HepG2 (cell line): ENCODE results near the gene CDK9. TPM values are rescaled to one million over a fixed set of nuclear protein-coding genes. Genes with fewer than 3 reads are reported as not detected.

Experiments
- CREB1 ChIP-seq, 2 experiments: fragments of 450-650 bp in 1 of 2; IDR thresholded peaks; 2 replicates each; pipeline ENCODE4 v1.6.1; 2016 to 2017; ENCODE audit warnings: control low read depth in 1 of 2, mild to moderate bottlenecking in 1 of 2, missing compliant biosample characterization in 1 of 2, missing genetic modification characterization in 1 of 2
- CREM ChIP-seq, 2 experiments: sonication (generic) in 1 of 2; formaldehyde crosslinking in 1 of 2; IDR thresholded peaks; 2 replicates each; pipeline versions ENCODE4 v1.4.0 to v1.6.1; 2016 to 2020; ENCODE audit warnings: antibody characterized with exemption in 1 of 2, mild to moderate bottlenecking in 1 of 2, missing genetic modification reagents in 1 of 2
- FOXP1 ChIP-seq, 2 experiments: fragments of 450-650 bp in 1 of 2; IDR thresholded peaks; 2 replicates each; pipeline ENCODE4 v1.6.1; 2017 to 2018; ENCODE audit warnings: antibody characterized with exemption in 1 of 2
- GFI1 ChIP-seq: sonication (generic); formaldehyde crosslinking; IDR thresholded peaks from 2 replicates; pipeline ENCODE4 v1.5.0; 2020; ENCODE audit warnings: missing genetic modification reagents, mild to moderate bottlenecking, borderline replicate concordance
- NCOA2 ChIP-seq: sonication (generic); formaldehyde crosslinking; IDR thresholded peaks from 2 replicates; pipeline ENCODE4 v1.8.0; 2022; ENCODE audit warnings: inconsistent platforms
- NR3C1 ChIP-seq: sonication (generic); formaldehyde crosslinking; IDR thresholded peaks from 2 replicates; pipeline ENCODE4 v1.4.0; 2020; ENCODE audit warnings: missing genetic modification reagents
- RCOR2 ChIP-seq: IDR thresholded peaks from 2 replicates; pipeline ENCODE4 v1.6.1; 2016; ENCODE audit warnings: missing biosample characterization, missing genetic modification reagents
- SMAD9 ChIP-seq: sonication (generic); formaldehyde crosslinking; IDR thresholded peaks from 2 replicates; pipeline ENCODE4 v1.5.1; 2020; ENCODE audit warnings: mild to moderate bottlenecking, missing genetic modification reagents
- SOX6 ChIP-seq, 2 experiments: fragments of 450-650 bp in 1 of 2; sonication (generic) in 1 of 2; formaldehyde crosslinking in 1 of 2; IDR thresholded peaks; 2 replicates each; pipeline versions ENCODE4 v1.4.0 to v1.6.1; 2017 to 2020; ENCODE audit warnings: antibody characterized with exemption in 1 of 2, mild to moderate bottlenecking in 1 of 2, missing genetic modification reagents in 1 of 2
- TMF1 ChIP-seq: sonication (generic); formaldehyde crosslinking; IDR thresholded peaks from 2 replicates; pipeline ENCODE4 v1.8.1; 2022; ENCODE audit warnings: low read depth, missing genetic modification reagents
- XRCC5 ChIP-seq: fragments of 200-400 bp; formaldehyde crosslinking; optimal IDR thresholded peaks from 2 replicates; pipeline ENCODE3; 2017; ENCODE audit warnings: mild to moderate bottlenecking, low read length
- ZBTB8A ChIP-seq: sonication (generic); formaldehyde crosslinking; IDR thresholded peaks from 2 replicates; pipeline ENCODE4 v1.4.0; 2020; ENCODE audit warnings: mild to moderate bottlenecking, low read depth, missing genetic modification reagents, borderline replicate concordance
- ZKSCAN5 ChIP-seq: sonication (generic); formaldehyde crosslinking; IDR thresholded peaks from 2 replicates; pipeline ENCODE4 v1.5.1; 2020; ENCODE audit warnings: mild to moderate bottlenecking, missing genetic modification reagents
- polyA plus RNA-seq, 8 experiments: library from polyadenylated mRNA; depleted of rRNA in 3 of 8; stranded (reverse) in 7 of 8; unstranded in 1 of 8; fragments of >200 nt; fragmentation: Illumina TruSeq in 4 of 8; extraction: Trizol in 4 of 8; gene quantifications; 2 replicates each; pipeline versions ENCODE4 v1.2.1 to v1.2.3, GENCODE V29; 2011 to 2016; ENCODE audit warnings: low read depth in 4 of 8, missing spikeins in 1 of 8, mixed read lengths in 1 of 8; ENCODE audit not compliant: insufficient read depth in 1 of 8
- total RNA-seq, 5 experiments: library from RNA; depleted of rRNA; stranded (reverse); fragments of >200 nt; fragmentation: Illumina TruSeq; extraction: Trizol; gene quantifications; 2 replicates each; pipeline ENCODE4 v1.2.3, GENCODE V29; 2016; ENCODE audit warnings: low read depth in 1 of 5
- TF ChIP-seq, protein P1 (sequence below), 2 experiments: sonication (generic) in 1 of 2; formaldehyde crosslinking in 1 of 2; IDR thresholded peaks; 2 replicates each; pipeline versions ENCODE4 v1.4.0 to v1.6.1; 2016 to 2020; ENCODE audit warnings: borderline replicate concordance in 1 of 2, low read depth in 1 of 2, mild to moderate bottlenecking in 1 of 2, missing genetic modification reagents in 1 of 2
- TF ChIP-seq, protein P2 (sequence below): sonication (generic); formaldehyde crosslinking; IDR thresholded peaks from 2 replicates; pipeline ENCODE4 v1.4.0; 2020; ENCODE audit warnings: missing genetic modification reagents
- TF ChIP-seq, protein P3 (sequence below): sonication (generic); formaldehyde crosslinking; IDR thresholded peaks from 2 replicates; pipeline ENCODE4 v1.8.1; 2023; ENCODE audit warnings: mild to moderate bottlenecking, moderate library complexity, missing genetic modification reagents
- TF ChIP-seq, protein P4 (sequence below): sonication (generic); formaldehyde crosslinking; IDR thresholded peaks from 2 replicates; pipeline ENCODE4 v1.4.0; 2020; ENCODE audit warnings: missing genetic modification reagents

Gene CDK9
- total and polyA plus RNA-seq, 2 of the 13 experiments (the other 11 are each of a cell fraction or from before 2014, with no cell fraction given), result 16.8 to 21.5 TPM

DNA sequence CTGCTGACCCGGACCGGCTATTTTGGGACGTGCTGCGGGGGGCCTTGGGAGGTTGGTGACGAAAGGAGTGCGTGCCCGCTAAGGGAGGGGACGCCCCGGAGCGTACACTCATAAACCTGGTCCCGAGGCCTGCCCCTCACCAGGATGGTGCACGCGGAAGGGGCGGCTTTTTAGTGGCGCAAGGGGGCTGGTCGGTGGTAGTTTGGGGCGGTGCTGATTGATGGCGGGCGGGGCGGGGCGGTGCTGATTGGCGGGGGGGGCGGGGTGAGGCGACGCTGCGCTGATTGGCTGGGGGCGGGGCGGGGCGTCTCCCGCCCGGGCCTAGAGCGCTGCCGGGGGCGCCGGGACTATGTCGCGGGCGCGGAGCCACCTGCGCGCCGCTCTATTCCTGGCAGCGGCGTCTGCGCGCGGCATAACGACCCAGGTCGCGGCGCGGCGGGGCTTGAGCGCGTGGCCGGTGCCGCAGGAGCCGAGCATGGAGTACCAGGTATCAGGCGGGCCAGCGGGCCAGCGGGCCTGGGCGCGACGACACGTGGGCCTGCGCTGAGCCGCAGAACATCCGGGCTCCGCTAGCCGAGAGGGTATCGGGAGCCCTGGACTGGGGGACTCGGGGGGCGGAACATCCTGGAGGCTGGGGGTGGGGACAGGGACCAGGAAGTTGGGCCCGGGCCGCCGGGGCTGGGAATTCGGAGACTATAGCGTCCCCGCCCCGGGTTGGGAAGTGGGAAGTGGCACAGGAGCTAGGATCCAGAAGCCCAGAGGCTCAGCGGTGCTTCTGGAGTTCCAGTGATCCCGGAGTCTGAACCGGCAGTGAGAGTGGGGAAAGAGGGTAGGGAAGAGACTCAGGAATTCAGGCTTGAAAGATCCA, 17.0 kb downstream of the CDK9 start, which contains the start of gene FPGS (continued):
- TF ChIP-seq CREM (IDR thresholded peaks at IDR 0.05) (no peak), CREM (CRISPR knock-in tag; IDR thresholded peaks at IDR 0.05) (no peak), XRCC5 (no peak), RCOR2 (CRISPR knock-in tag) (no peak), FOXP1 (IDR thresholded peaks at IDR 0.05) (no peak), FOXP1 (CRISPR knock-in tag; IDR thresholded peaks at IDR 0.05) (no peak), CREB1 (IDR thresholded peaks at IDR 0.05) (no peak), CREB1 (CRISPR knock-in tag; IDR thresholded peaks at IDR 0.05) (no peak), SOX6 (IDR thresholded peaks at IDR 0.05) (no peak), SOX6 (CRISPR knock-in tag; IDR thresholded peaks at IDR 0.05) (peak; percentile 60; the same call in 1 of the 2 replicates), TMF1 (0 out of 2 replicates have a peak, but pooled peaks have one; percentile 34), SMAD9 (CRISPR knock-in tag) (no peak), NR3C1 (CRISPR knock-in tag) (no peak), ZBTB8A (CRISPR knock-in tag) (no peak), ZKSCAN5 (CRISPR knock-in tag) (no peak), NCOA2 (CRISPR knock-in tag) (no peak; the same call in 1 of the 2 replicates), GFI1 (CRISPR knock-in tag) (no peak; the same call in 1 of the 2 replicates)
- TF ChIP-seq, protein P1, sequence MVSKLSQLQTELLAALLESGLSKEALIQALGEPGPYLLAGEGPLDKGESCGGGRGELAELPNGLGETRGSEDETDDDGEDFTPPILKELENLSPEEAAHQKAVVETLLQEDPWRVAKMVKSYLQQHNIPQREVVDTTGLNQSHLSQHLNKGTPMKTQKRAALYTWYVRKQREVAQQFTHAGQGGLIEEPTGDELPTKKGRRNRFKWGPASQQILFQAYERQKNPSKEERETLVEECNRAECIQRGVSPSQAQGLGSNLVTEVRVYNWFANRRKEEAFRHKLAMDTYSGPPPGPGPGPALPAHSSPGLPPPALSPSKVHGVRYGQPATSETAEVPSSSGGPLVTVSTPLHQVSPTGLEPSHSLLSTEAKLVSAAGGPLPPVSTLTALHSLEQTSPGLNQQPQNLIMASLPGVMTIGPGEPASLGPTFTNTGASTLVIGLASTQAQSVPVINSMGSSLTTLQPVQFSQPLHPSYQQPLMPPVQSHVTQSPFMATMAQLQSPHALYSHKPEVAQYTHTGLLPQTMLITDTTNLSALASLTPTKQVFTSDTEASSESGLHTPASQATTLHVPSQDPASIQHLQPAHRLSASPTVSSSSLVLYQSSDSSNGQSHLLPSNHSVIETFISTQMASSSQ (IDR thresholded peaks at IDR 0.05; ENCODE audit: low read depth), result no peak
- TF ChIP-seq, protein P1 (CRISPR knock-in tag; IDR thresholded peaks at IDR 0.05; ENCODE audit: borderline replicate concordance), result peak; percentile 3; the same call in 1 of the 2 replicates
- TF ChIP-seq, protein P2, sequence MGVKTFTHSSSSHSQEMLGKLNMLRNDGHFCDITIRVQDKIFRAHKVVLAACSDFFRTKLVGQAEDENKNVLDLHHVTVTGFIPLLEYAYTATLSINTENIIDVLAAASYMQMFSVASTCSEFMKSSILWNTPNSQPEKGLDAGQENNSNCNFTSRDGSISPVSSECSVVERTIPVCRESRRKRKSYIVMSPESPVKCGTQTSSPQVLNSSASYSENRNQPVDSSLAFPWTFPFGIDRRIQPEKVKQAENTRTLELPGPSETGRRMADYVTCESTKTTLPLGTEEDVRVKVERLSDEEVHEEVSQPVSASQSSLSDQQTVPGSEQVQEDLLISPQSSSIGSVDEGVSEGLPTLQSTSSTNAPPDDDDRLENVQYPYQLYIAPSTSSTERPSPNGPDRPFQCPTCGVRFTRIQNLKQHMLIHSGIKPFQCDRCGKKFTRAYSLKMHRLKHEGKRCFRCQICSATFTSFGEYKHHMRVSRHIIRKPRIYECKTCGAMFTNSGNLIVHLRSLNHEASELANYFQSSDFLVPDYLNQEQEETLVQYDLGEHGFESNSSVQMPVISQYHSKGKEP (CRISPR knock-in tag), result no peak
- TF ChIP-seq, protein P3, sequence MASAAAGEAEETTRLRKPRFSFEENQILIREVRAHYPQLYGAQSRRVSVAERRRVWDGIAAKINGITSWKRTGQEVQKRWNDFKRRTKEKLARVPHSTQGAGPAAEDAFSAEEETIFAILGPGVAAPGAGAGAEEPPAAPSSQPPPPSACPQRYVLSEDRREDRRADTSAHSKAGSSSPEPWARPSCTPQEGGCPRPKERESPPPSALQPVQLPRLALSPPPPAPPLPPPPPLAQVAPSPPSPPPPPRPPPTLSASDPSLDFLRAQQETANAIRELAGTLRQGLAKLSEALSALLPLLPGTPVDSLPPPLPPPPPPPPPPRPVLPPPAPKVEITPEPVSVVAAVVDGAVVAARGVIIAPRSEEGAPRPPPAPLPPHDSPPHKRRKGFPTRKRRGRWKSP (CRISPR knock-in tag), result peak; percentile 88
- TF ChIP-seq, protein P4, sequence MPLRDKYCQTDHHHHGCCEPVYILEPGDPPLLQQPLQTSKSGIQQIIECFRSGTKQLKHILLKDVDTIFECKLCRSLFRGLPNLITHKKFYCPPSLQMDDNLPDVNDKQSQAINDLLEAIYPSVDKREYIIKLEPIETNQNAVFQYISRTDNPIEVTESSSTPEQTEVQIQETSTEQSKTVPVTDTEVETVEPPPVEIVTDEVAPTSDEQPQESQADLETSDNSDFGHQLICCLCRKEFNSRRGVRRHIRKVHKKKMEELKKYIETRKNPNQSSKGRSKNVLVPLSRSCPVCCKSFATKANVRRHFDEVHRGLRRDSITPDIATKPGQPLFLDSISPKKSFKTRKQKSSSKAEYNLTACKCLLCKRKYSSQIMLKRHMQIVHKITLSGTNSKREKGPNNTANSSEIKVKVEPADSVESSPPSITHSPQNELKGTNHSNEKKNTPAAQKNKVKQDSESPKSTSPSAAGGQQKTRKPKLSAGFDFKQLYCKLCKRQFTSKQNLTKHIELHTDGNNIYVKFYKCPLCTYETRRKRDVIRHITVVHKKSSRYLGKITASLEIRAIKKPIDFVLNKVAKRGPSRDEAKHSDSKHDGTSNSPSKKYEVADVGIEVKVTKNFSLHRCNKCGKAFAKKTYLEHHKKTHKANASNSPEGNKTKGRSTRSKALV (CRISPR knock-in tag), result peak; percentile 39; the same call in 1 of the 2 replicates
